B cell (primary cell): ENCODE results near the gene RABL3.

Experiments used
- EZH2 ChIP-seq: IDR thresholded peaks from 2 replicates; pipeline ENCODE4 v1.6.1; 2012; ENCODE audit warnings: borderline replicate concordance, low read depth, mild to moderate bottlenecking, moderate library complexity, low read length; ENCODE audit not compliant: insufficient read depth, poor library complexity, severe bottlenecking
- TF ChIP-seq, protein P1 (sequence below): fragments of 200-600 bp; IDR thresholded peaks from one replicate; pipeline ENCODE4 v1.8.0; 2022; ENCODE audit warnings: antibody characterized with exemption, mild to moderate bottlenecking

DNA sequence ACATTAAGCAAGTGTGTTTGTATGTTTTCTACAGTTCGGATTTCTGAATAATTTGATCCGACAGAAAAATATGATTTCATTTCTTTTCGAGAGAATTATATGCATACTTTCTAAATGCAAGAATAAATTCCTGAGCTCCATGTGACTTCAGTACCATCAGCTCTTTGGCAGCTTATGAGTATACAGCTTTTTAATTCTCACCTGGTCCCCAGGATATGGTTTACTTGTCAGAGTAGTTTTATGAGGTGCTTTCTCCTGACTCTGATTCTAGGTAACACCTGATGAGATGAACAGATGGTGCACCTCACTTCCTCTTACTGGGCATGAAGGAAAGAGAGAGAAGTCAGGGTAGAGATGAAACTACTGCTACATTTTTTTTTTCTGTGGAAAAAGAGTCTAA, 63.3 kb downstream of the RABL3 start:
- TF ChIP-seq, protein P1, sequence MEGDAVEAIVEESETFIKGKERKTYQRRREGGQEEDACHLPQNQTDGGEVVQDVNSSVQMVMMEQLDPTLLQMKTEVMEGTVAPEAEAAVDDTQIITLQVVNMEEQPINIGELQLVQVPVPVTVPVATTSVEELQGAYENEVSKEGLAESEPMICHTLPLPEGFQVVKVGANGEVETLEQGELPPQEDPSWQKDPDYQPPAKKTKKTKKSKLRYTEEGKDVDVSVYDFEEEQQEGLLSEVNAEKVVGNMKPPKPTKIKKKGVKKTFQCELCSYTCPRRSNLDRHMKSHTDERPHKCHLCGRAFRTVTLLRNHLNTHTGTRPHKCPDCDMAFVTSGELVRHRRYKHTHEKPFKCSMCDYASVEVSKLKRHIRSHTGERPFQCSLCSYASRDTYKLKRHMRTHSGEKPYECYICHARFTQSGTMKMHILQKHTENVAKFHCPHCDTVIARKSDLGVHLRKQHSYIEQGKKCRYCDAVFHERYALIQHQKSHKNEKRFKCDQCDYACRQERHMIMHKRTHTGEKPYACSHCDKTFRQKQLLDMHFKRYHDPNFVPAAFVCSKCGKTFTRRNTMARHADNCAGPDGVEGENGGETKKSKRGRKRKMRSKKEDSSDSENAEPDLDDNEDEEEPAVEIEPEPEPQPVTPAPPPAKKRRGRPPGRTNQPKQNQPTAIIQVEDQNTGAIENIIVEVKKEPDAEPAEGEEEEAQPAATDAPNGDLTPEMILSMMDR = no peak
- no peak for TF ChIP-seq EZH2
